HG02885 (cell line): ENCODE data around the gene NCBP2.
"Not testable (repeated sequence)": the region's sequence is repeated elsewhere in the genome, so short reads cannot be mapped to it uniquely, and the experiment has no call there.

Experiments used
- ATAC-seq: cut with Tn5 transposase; IDR thresholded peaks from one replicate; pipeline ENCODE4 v1.9.1; 2021; ENCODE audit warnings: mild to moderate bottlenecking; ENCODE audit not compliant: unreplicated experiment, poor library complexity

The NCBP2 gene

GRCh38 chr3:196968233-196969133 is 26.2 kb upstream of the NCBP2 start, which contains the start of gene PIGZ:
Gene PIGZ, minus strand, starts transcription at chr3:196968833. Its CDS starts 16,802 bp downstream, at chr3:196952031.
- peak; percentile 67 for ATAC-seq

- no peak for ATAC-seq
Observed at GRCh38 chr3:196967412-196968232, 25.3 kb upstream of the NCBP2 start.

GRCh38 chr3:196966526-196967401 is 24.4 kb upstream of the NCBP2 start:
- no peak for ATAC-seq

- no peak for ATAC-seq
Observed at GRCh38 chr3:196965804-196966173, 23.5 kb upstream of the NCBP2 start.

- no peak for ATAC-seq
Observed at GRCh38 chr3:196965112-196965803, 22.9 kb upstream of the NCBP2 start.

GRCh38 chr3:196963631-196963953 is 21.3 kb upstream of the NCBP2 start:
- no peak for ATAC-seq

GRCh38 chr3:196962930-196963630 is 20.8 kb upstream of the NCBP2 start:
- ATAC-seq, result no peak

- no peak for ATAC-seq
Observed at GRCh38 chr3:196962108-196962929, 20.0 kb upstream of the NCBP2 start.

GRCh38 chr3:196954832-196955231 is 12.5 kb upstream of the NCBP2 start:
- ATAC-seq, result no peak

- no peak for ATAC-seq
Observed at GRCh38 chr3:196951371-196951770, 9.0 kb upstream of the NCBP2 start.

GRCh38 chr3:196949750-196950149 is 7.4 kb upstream of the NCBP2 start:
- no peak for ATAC-seq

GRCh38 chr3:196949285-196949619 is 6.9 kb upstream of the NCBP2 start:
- no peak for ATAC-seq

GRCh38 chr3:196948442-196949284 is 6.3 kb upstream of the NCBP2 start:
- ATAC-seq, result no peak

- ATAC-seq, result no peak
Observed at GRCh38 chr3:196947860-196948441, 5.6 kb upstream of the NCBP2 start.

- no peak for ATAC-seq
Observed at GRCh38 chr3:196947136-196947859, 5.0 kb upstream of the NCBP2 start.

- ATAC-seq, result not testable (repeated sequence)
Observed at GRCh38 chr3:196944037-196944790, 1.9 kb upstream of the NCBP2 start.
